ENCODE results near the gene COL16A1. TPM values are rescaled to one million over a fixed set of nuclear protein-coding genes. Genes with fewer than 3 reads are reported as not detected.

COL16A1 gene
- total and polyA plus RNA-seq, 2 of the 4 experiments (the other 2 are of a cell fraction) = 34.2 to 62.8 TPM

GRCh38 chr1:31658721-31659120 lies 45.1 kb downstream of the COL16A1 start:
- Histone ChIP-seq H2AK5ac (ENCODE audit: low read depth, low read length) (no peak overlapping the region), H2BK20ac (ENCODE audit: low read depth, low read length) (no peak overlapping the region), H3K4me1 (ENCODE audit: control insufficient read depth, insufficient read depth, low read length) (no peaks in the 10 kb centered on the region), H3K79me1 (ENCODE audit: low read depth in 1 of 2, low read length in 2 of 2) (no peaks in the 10 kb centered on the region; a peak in 1 of 4 replicates), H3K4ac (ENCODE audit: low read depth, low read length) (no peak overlapping the region), H4K91ac (ENCODE audit: insufficient read depth, low read depth, low read length) (no peak overlapping the region), H4K8ac (ENCODE audit: low read depth in 2 of 2, low read length in 2 of 2) (no peak overlapping the region), H4K5ac (ENCODE audit: low read depth, low read length) (no peak overlapping the region), H4K20me1 (ENCODE audit: insufficient read depth, low read length) (no peaks in the 10 kb centered on the region), H3K27me3 (ENCODE audit: control insufficient read depth, insufficient read depth, low read length) (no peaks in the 10 kb centered on the region), H2BK15ac (ENCODE audit: low read depth, low read length) (no peak overlapping the region), H3K9me1 (ENCODE audit: insufficient read depth, low read length) (no peaks in the 10 kb centered on the region), H2BK5ac (ENCODE audit: low read depth, low read length, poor library complexity, severe bottlenecking) (no peak overlapping the region), H3K56ac (ENCODE audit: extremely low read depth, insufficient read depth, low read length) (no peak overlapping the region), H3K9me3 (ENCODE audit: control insufficient read depth, insufficient read depth, low read length) (no peaks in the 10 kb centered on the region), H3K4me3 (ENCODE audit: insufficient read depth, low read depth, low read length) (no peak overlapping the region), H3K9ac (ENCODE audit: low read depth, low read length) (no peak overlapping the region), H3K14ac (replicated peaks; ENCODE audit: low read depth, low read length) (no peak overlapping the region), H2AK9ac (replicated peaks; ENCODE audit: low read depth, low read length, poor library complexity) (no peak overlapping the region), H2AFZ (replicated peaks; ENCODE audit: low read length, poor library complexity) (no peak overlapping the region), H3K27ac (ENCODE audit: insufficient read depth, low read length) (no peak overlapping the region), H2BK120ac (ENCODE audit: low read depth, low read length) (no peak overlapping the region), H3K23ac (ENCODE audit: low read depth, low read length) (no peak overlapping the region), H3K36me3 (ENCODE audit: control insufficient read depth, insufficient read depth, low read length) (peaks cover 81% of the 10 kb centered on the region), H3K4me2 (ENCODE audit: low read depth, low read length) (no peak overlapping the region), H3K18ac (ENCODE audit: low read depth, low read length) (no peak overlapping the region)
- CTCF ChIA-PET = no interaction called here
- no TSS peak for BruUV-seq (replicated peaks)
- WGBS, 2 experiments (ENCODE audit: extremely low coverage in 2 of 2, insufficient read length in 1 of 2) = no CpG with 5 or more reads among the region's 3 CpGs
- POLR2A ChIA-PET (ENCODE audit: unreplicated experiment) = no interaction called here
- intact Hi-C loops (cut with micrococcal nuclease) (no loop called here), dilution Hi-C loops (cut with HindIII; ENCODE audit: low sequenced_read_pairs, unreplicated experiment) (no loop called here), in situ Hi-C loops (cut with MboI; ENCODE audit: low sequenced_read_pairs) (no loop called here)
- DNase-seq (peak; percentile 64), ATAC-seq (ENCODE audit: low read depth) (peak; percentile 58)
- no peak for TF ChIP-seq MXI1 (IDR thresholded peaks at IDR 0.05; ENCODE audit: borderline replicate concordance, low read depth, low read length)
- TF ChIP-seq CEBPB (IDR thresholded peaks at IDR 0.05; ENCODE audit: low read depth, low read length) = no peak
- no peak for TF ChIP-seq ELK1 (IDR thresholded peaks at IDR 0.05; ENCODE audit: borderline replicate concordance, low read depth, low read length)
- TF ChIP-seq RCOR1 (IDR thresholded peaks at IDR 0.05; ENCODE audit: insufficient replicate concordance, low read length) = no peak
- TF ChIP-seq RAD21 (IDR thresholded peaks at IDR 0.05; ENCODE audit: low read length) = no peak
- TF ChIP-seq USF2 (IDR thresholded peaks at IDR 0.05; ENCODE audit: low read depth, low read length) = no peak
- no peak for TF ChIP-seq BHLHE40 (IDR thresholded peaks at IDR 0.05; ENCODE audit: low read depth, low read length)
- TF ChIP-seq NFE2L2 (IDR thresholded peaks at IDR 0.05; ENCODE audit: low read depth, low read length) = no peak
- no peak for TF ChIP-seq CHD1 (IDR thresholded peaks at IDR 0.05; ENCODE audit: low read depth, low read length)
- TF ChIP-seq POLR2A (IDR thresholded peaks at IDR 0.05; ENCODE audit: low read depth, low read length) = no peak
- TF ChIP-seq MAZ (IDR thresholded peaks at IDR 0.05; ENCODE audit: borderline replicate concordance, low read depth, low read length) = no peak

Data from IMR-90 (cell line).